Endothelial cell of umbilical vein (primary cell): ENCODE data around the gene URGCP. TPM values are rescaled to one million over a fixed set of nuclear protein-coding genes. Genes with fewer than 3 reads are reported as not detected.

Experiments used
- BruUV-seq: library from RNA; stranded (reverse); fragments of 400-500 nt; replicated peaks from 2 replicates; lab custom pipeline; 2021; lab: Mats Ljungman, UMichigan
- CTCF ChIA-PET: fragments of 300-600, 350-600 bp; sonication (Branson Sonifier 250); formaldehyde crosslinking; loops from one replicate; lab custom pipeline; 2021; ENCODE audit warnings: antibody characterized with exemption, inconsistent platforms; lab: Charles Lee
- POLR2A ChIA-PET: fragments of 300-600, 350-600 bp; sonication (Branson Sonifier 250); formaldehyde crosslinking; loops from one replicate; lab custom pipeline; 2021; ENCODE audit warnings: antibody characterized with exemption, inconsistent platforms; lab: Charles Lee
- DNase-seq: peaks from one replicate; pipeline ENCODE4 v3.0.0-alpha.2; 2011; ENCODE audit warnings: low read depth, low spot score
- FAIRE-seq: peaks from 2 replicates; lab custom pipeline; 2011; peaks lifted over from hg19 to GRCh38; lab: Jason Lieb, UNC
- H2AFZ ChIP-seq: 2 replicates; pipeline ENCODE4 v1.6.0; 2012; ENCODE audit warnings: low read depth, low read length, control low read depth, inconsistent platforms
- H3K27ac ChIP-seq: 2 replicates; pipeline ENCODE4 v1.5.1; 2011; ENCODE audit warnings: low read depth, mild to moderate bottlenecking, control low read depth, low read length, moderate library complexity; ENCODE audit not compliant: insufficient read depth
- H3K27me3 ChIP-seq, 2 experiments: 2 replicates each; pipeline versions ENCODE4 v1.6.0 to v1.6.1; 2011; ENCODE audit warnings: low read length in 2 of 2, mixed read lengths in 1 of 2; ENCODE audit not compliant: control insufficient read depth in 2 of 2, insufficient read depth in 2 of 2
- H3K36me3 ChIP-seq, 2 experiments: 2 replicates in 1 of 2; 3 replicates in 1 of 2; pipeline ENCODE4 v1.5.1; 2011; ENCODE audit warnings: low read length in 2 of 2, mild to moderate bottlenecking in 1 of 2, moderate library complexity in 1 of 2; ENCODE audit not compliant: control insufficient read depth in 2 of 2, insufficient read depth in 2 of 2; ENCODE audit errors: extremely low read depth in 1 of 2
- H3K4me1 ChIP-seq: 3 replicates; pipeline ENCODE4 v1.5.1; 2011; ENCODE audit warnings: mild to moderate bottlenecking, low read length; ENCODE audit not compliant: control insufficient read depth, insufficient read depth; ENCODE audit errors: extremely low read depth
- H3K4me2 ChIP-seq: 2 replicates; pipeline ENCODE4 v1.6.1; 2011; ENCODE audit warnings: low read length, control low read depth, mixed read lengths; ENCODE audit not compliant: insufficient read depth
- H3K4me3 ChIP-seq, 3 experiments: fragments of 200-600 bp in 1 of 3; sonication (generic), shearing (Covaris generic) in 1 of 3; replicated peaks in 1 of 3; 2 replicates each; pipeline ENCODE4 v1.5.1; 2011 to 2016; ENCODE audit warnings: control low read depth in 3 of 3, low read length in 3 of 3, mild to moderate bottlenecking in 2 of 3, inconsistent platforms in 1 of 3, low read depth in 1 of 3, moderate library complexity in 1 of 3; ENCODE audit not compliant: insufficient read depth in 1 of 3
- H3K79me2 ChIP-seq: 2 replicates; pipeline ENCODE4 v1.6.0; 2012; ENCODE audit warnings: low read length, inconsistent platforms; ENCODE audit not compliant: control insufficient read depth, insufficient read depth
- H3K9ac ChIP-seq: replicated peaks from 2 replicates; pipeline ENCODE3; 2011; ENCODE audit warnings: low read length, control low read depth; ENCODE audit not compliant: insufficient read depth; ENCODE audit errors: extremely low read depth
- H3K9me1 ChIP-seq: replicated peaks from 3 replicates; pipeline ENCODE4 v1.6.0; 2011; ENCODE audit warnings: mild to moderate bottlenecking, low read length; ENCODE audit not compliant: control insufficient read depth, insufficient read depth; ENCODE audit errors: extremely low read depth
- H3K9me3 ChIP-seq: replicated peaks from 2 replicates; pipeline ENCODE4 v1.5.1; 2012; ENCODE audit warnings: low read length, inconsistent platforms; ENCODE audit not compliant: control insufficient read depth, insufficient read depth
- H4K20me1 ChIP-seq: replicated peaks from 2 replicates; pipeline ENCODE3; 2011; ENCODE audit warnings: mild to moderate bottlenecking, low read length; ENCODE audit not compliant: control insufficient read depth, insufficient read depth; ENCODE audit errors: extremely low read depth
- CTCF ChIP-seq, 2 donors: IDR thresholded peaks; 1 replicate in 1 of 2; 2 replicates in 1 of 2; pipeline ENCODE4 v1.5.1; 2011; ENCODE audit warnings: low read length in 2 of 2, mild to moderate bottlenecking in 2 of 2, moderate library complexity in 2 of 2, control low read depth in 1 of 2, inconsistent platforms in 1 of 2, low read depth in 1 of 2; ENCODE audit not compliant: insufficient read depth in 1 of 2; ENCODE audit errors: extremely low read depth in 1 of 2
- EZH2 ChIP-seq: IDR thresholded peaks from 2 replicates; pipeline ENCODE4 v1.6.1; 2012; ENCODE audit warnings: borderline replicate concordance, low read depth, mild to moderate bottlenecking, moderate library complexity, low read length, inconsistent platforms; ENCODE audit not compliant: severe bottlenecking
- FOS ChIP-seq: IDR thresholded peaks from 2 replicates; pipeline ENCODE4 v1.6.1; 2011; ENCODE audit warnings: mild to moderate bottlenecking, low read length, moderate library complexity, borderline replicate concordance; ENCODE audit not compliant: insufficient read depth
- GATA2 ChIP-seq: IDR thresholded peaks from 2 replicates; pipeline ENCODE4 v1.7.0; 2011; ENCODE audit warnings: low read depth, mild to moderate bottlenecking, moderate library complexity, mixed read lengths, low read length; ENCODE audit not compliant: insufficient read length, insufficient read depth
- JUN ChIP-seq: IDR thresholded peaks from 2 replicates; pipeline ENCODE4 v1.6.1; 2011; ENCODE audit warnings: borderline replicate concordance, low read depth; ENCODE audit not compliant: insufficient read length, insufficient read depth
- MAX ChIP-seq: IDR thresholded peaks from 2 replicates; pipeline ENCODE4 v1.6.1; 2011; ENCODE audit not compliant: insufficient read depth, insufficient read length
- MYC ChIP-seq: IDR thresholded peaks from one replicate; pipeline ENCODE4 v1.6.1; 2011; ENCODE audit warnings: mild to moderate bottlenecking, low read depth, low read length
- POLR2A ChIP-seq: IDR thresholded peaks from 2 replicates; pipeline ENCODE4 v1.6.1; 2012; ENCODE audit warnings: low read depth, mild to moderate bottlenecking, control low read depth, low read length
- POLR2AphosphoS5 ChIP-seq: IDR thresholded peaks from 2 replicates; pipeline ENCODE4 v1.6.1; 2012; ENCODE audit warnings: low read depth, mild to moderate bottlenecking, control low read depth, low read length, moderate library complexity; ENCODE audit not compliant: insufficient read depth
- dilution Hi-C: fragments of 300-500 bp; cut with MboI; formaldehyde crosslinking; loops from one replicate; pipeline ENCODE4 v1.15.0; 2019; ENCODE audit warnings: low sequenced_read_pairs; ENCODE audit not compliant: extremely low pct_ligation_motif_present
- intact Hi-C: fragments of 100-400 bp; cut with micrococcal nuclease; formaldehyde crosslinking; loops from one replicate; pipeline ENCODE4 v1.10.0; 2022
- polyA plus RNA-seq, 4 experiments: library from polyadenylated mRNA; depleted of rRNA in 3 of 4; stranded (reverse) in 3 of 4; unstranded in 1 of 4; fragments of >200 nt; gene quantifications; 2 replicates each; pipeline versions ENCODE4 v1.2.1 to v1.2.3, GENCODE V29; 2011 to 2012; ENCODE audit warnings: missing spikeins in 1 of 4
- total RNA-seq: library from RNA; stranded (reverse); gene quantifications from 2 replicates; pipeline ENCODE4 v1.2.3, GENCODE V29; 2021

URGCP gene
- total and polyA plus RNA-seq, 2 donors (not counting 3 experiments of a cell fraction or from before 2014, with no cell fraction given), result 13.1 to 25.3 TPM

DNA sequence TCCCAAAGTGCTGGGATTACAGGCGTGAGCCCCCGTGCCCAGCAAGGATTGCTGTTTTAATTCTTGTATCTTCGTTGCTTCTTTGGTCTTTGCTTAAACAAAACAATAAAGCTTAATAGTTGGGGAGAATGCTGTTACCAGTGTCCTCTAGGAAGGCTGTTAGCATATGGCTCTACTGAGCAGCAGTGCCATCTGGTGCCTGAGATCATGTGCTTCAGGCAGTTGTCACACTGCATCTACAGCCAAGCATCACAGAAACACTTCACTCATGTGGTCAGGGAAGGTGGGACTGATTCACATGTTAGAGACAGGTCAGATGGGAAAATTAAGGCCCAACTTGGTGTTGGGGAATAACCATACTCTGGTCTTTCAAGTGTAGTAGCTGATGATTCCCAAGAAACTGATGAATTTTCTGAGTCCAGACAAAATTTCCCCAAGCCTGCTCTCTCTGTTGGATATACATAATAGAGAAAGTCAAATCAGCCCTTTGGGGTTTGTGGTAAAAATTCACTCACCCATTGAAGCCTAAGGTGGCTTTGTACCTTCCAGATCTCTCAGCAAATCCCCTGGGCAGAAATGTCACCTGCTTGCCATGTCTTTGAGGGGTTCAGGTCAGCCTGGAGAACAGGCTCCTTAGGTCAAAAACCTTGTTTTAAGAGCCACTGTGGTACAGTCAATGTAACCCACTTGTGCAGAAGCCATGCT, 48.3 kb upstream of the URGCP start:
- no TSS peak for BruUV-seq
- Histone ChIP-seq H2AFZ (no peak overlapping the region), H4K20me1 (no peaks in the 10 kb centered on the region), H3K79me2 (no peaks in the 10 kb centered on the region), H3K36me3 (peaks cover 0 to 2% of the 10 kb centered on the region in 2 experiments), H3K4me2 (no peak overlapping the region), H3K9ac (no peak overlapping the region), H3K27me3 (no peaks in the 10 kb centered on the region), H3K4me3 (no peak overlapping the region), H3K9me1 (no peaks in the 10 kb centered on the region), H3K27ac (no peak overlapping the region), H3K4me1 (peaks cover 4% of the 10 kb centered on the region), H3K9me3 (no peaks in the 10 kb centered on the region)
- FAIRE-seq (peak; percentile 64), DNase-seq (peak; percentile 54)
- intact Hi-C loops, result loop anchor here (1.0 to 5.0 kb wide), 3 partner anchors 76 to 227 kb away; partner anchors contain the start of gene COA1
- dilution Hi-C loops, result no loop called here
- CTCF ChIA-PET, result interaction anchor here (0.6 to 3.5 kb wide), 8 partner anchors 11 to 116 kb away, joined by 3 to 20 read pairs (median 4); partner anchors contain the start of gene MRPS24
- POLR2A ChIA-PET, result no interaction called here
- TF ChIP-seq MAX, result no peak
- TF ChIP-seq CTCF (IDR thresholded peaks at IDR 0.05; ENCODE audit: extremely low read depth in 1 of 2, insufficient read depth in 1 of 2, low read depth in 1 of 2, low read length in 2 of 2), result peak; percentile 26 to 58

GRCh38 chr7:43953071-43953470, 46.7 kb upstream of the URGCP start:
- Histone ChIP-seq H3K4me2 (no peak overlapping the region), H3K4me3 (no peak overlapping the region), H3K79me2 (no peaks in the 10 kb centered on the region), H3K4me1 (peaks cover 4% of the 10 kb centered on the region), H3K9me3 (no peaks in the 10 kb centered on the region), H3K27me3 (no peaks in the 10 kb centered on the region), H3K36me3 (peaks cover 0 to 2% of the 10 kb centered on the region in 2 experiments), H3K9ac (no peak overlapping the region), H3K27ac (no peak overlapping the region), H3K9me1 (no peaks in the 10 kb centered on the region), H2AFZ (no peak overlapping the region), H4K20me1 (no peaks in the 10 kb centered on the region)
- FAIRE-seq (no peak), DNase-seq (no peak)
- CTCF ChIA-PET, result interaction anchor here (3.5 kb wide), 1 partner anchor 114 kb away, joined by 20 read pairs; no protein-coding TSS in a partner anchor
- no TSS peak for BruUV-seq
- intact Hi-C loops (loop anchor here (5.0 kb wide), 1 partner anchor 226 kb away; the partner anchor contains the start of gene COA1), dilution Hi-C loops (no loop called here)
- no peak for TF ChIP-seq EZH2
- TF ChIP-seq POLR2AphosphoS5, result no peak
- no peak for TF ChIP-seq FOS
- no peak for TF ChIP-seq MYC
- TF ChIP-seq JUN, result no peak
- no peak for TF ChIP-seq MAX
- TF ChIP-seq GATA2, result no peak
- no peak for TF ChIP-seq POLR2A
- TF ChIP-seq CTCF (IDR thresholded peaks at IDR 0.05; ENCODE audit: extremely low read depth in 1 of 2, insufficient read depth in 1 of 2, low read depth in 1 of 2, low read length in 2 of 2), result no peak
- POLR2A ChIA-PET, result no interaction called here
